Keratinocyte (primary cell): ENCODE results near the gene CXADR. TPM values are rescaled to one million over a fixed set of nuclear protein-coding genes. Genes with fewer than 3 reads are reported as not detected.

Experiments
- DNase-seq: peaks from one replicate; pipeline ENCODE4 v3.0.0-alpha.2; 2011; ENCODE audit warnings: low read depth, missing footprints, low spot score
- FAIRE-seq: peaks from 2 replicates; lab custom pipeline; 2011; peaks lifted over from hg19 to GRCh38; lab: Jason Lieb, UNC
- H2AFZ ChIP-seq: 2 replicates; pipeline ENCODE4 v1.6.0; 2012; ENCODE audit warnings: low read length, control low read depth, inconsistent platforms; ENCODE audit not compliant: control insufficient read depth
- H3K27ac ChIP-seq: 2 replicates; pipeline ENCODE4 v1.5.1; 2011; ENCODE audit warnings: low read length; ENCODE audit not compliant: control insufficient read depth, insufficient read depth
- H3K27me3 ChIP-seq: 3 replicates; pipeline ENCODE4 v1.6.0; 2011; ENCODE audit warnings: low read length; ENCODE audit not compliant: control insufficient read depth, insufficient read depth; ENCODE audit errors: extremely low read depth
- H3K36me3 ChIP-seq, 2 experiments: 2 replicates in 1 of 2; 3 replicates in 1 of 2; pipeline ENCODE4 v1.5.1; 2011; ENCODE audit warnings: low read length in 2 of 2, mild to moderate bottlenecking in 1 of 2; ENCODE audit not compliant: control insufficient read depth in 2 of 2, insufficient read depth in 2 of 2; ENCODE audit errors: extremely low read depth in 1 of 2
- H3K4me1 ChIP-seq: 3 replicates; pipeline ENCODE4 v1.5.1; 2011; ENCODE audit warnings: low read length; ENCODE audit not compliant: control insufficient read depth, insufficient read depth; ENCODE audit errors: extremely low read depth
- H3K4me2 ChIP-seq: 3 replicates; pipeline ENCODE4 v1.6.0; 2011; ENCODE audit warnings: low read depth, low read length; ENCODE audit not compliant: control insufficient read depth, insufficient read depth; ENCODE audit errors: extremely low read depth
- H3K4me3 ChIP-seq, 3 experiments: fragments of 200-600 bp in 1 of 3; sonication (generic) in 1 of 3; 2 replicates in 2 of 3; 3 replicates in 1 of 3; pipeline ENCODE4 v1.5.1; 2011 to 2016; ENCODE audit warnings: low read length in 3 of 3, mild to moderate bottlenecking in 3 of 3, control low read depth in 2 of 3, inconsistent platforms in 1 of 3, low read depth in 1 of 3, mixed read lengths in 1 of 3, mixed run types in 1 of 3, moderate library complexity in 1 of 3; ENCODE audit not compliant: control insufficient read depth in 2 of 3, insufficient read depth in 2 of 3; ENCODE audit errors: extremely low read depth in 1 of 3
- H3K79me2 ChIP-seq: 2 replicates; pipeline ENCODE4 v1.6.0; 2012; ENCODE audit warnings: low read length; ENCODE audit not compliant: control insufficient read depth, insufficient read depth
- H3K9ac ChIP-seq: 3 replicates; pipeline ENCODE4 v1.6.0; 2011; ENCODE audit warnings: low read length; ENCODE audit not compliant: control insufficient read depth, insufficient read depth; ENCODE audit errors: extremely low read depth
- H3K9me1 ChIP-seq: 3 replicates; pipeline ENCODE4 v1.6.0; 2011; ENCODE audit warnings: low read length; ENCODE audit not compliant: control insufficient read depth, insufficient read depth; ENCODE audit errors: extremely low read depth
- H3K9me3 ChIP-seq: 2 replicates; pipeline ENCODE4 v1.5.1; 2012; ENCODE audit warnings: low read depth, low read length; ENCODE audit not compliant: control insufficient read depth
- H4K20me1 ChIP-seq: 3 replicates; pipeline ENCODE4 v1.6.0; 2011; ENCODE audit warnings: low read length; ENCODE audit not compliant: control insufficient read depth, insufficient read depth; ENCODE audit errors: extremely low read depth
- EZH2 ChIP-seq: IDR thresholded peaks from one replicate; pipeline ENCODE4 v1.6.1; 2012; ENCODE audit warnings: inconsistent platforms, mild to moderate bottlenecking, low read length, moderate library complexity
- dilution Hi-C: fragments of 300-500 bp; cut with MboI; formaldehyde crosslinking; loops from one replicate; pipeline ENCODE4 v1.7.0; 2020; ENCODE audit warnings: low sequenced_read_pairs; ENCODE audit not compliant: extremely low pct_ligation_motif_present
- polyA plus RNA-seq, 5 experiments: library from polyadenylated mRNA; depleted of rRNA in 3 of 5; stranded (reverse) in 3 of 5; stranded (forward) in 1 of 5; unstranded in 1 of 5; fragments of >200 nt; gene quantifications; 1 replicate in 1 of 5; 2 replicates in 3 of 5; 3 replicates in 1 of 5; pipeline versions ENCODE4 v1.2.1 to v1.2.3, GENCODE V29; 2011 to 2012; ENCODE audit warnings: missing spikeins in 2 of 5, low read depth in 1 of 5, low replicate concordance in 1 of 5
- TF ChIP-seq, protein P1 (sequence below), 3 experiments: IDR thresholded peaks in 1 of 3; conservative IDR thresholded peaks in 1 of 3; optimal IDR thresholded peaks in 1 of 3; 2 replicates in 2 of 3; 3 replicates in 1 of 3; pipeline versions ENCODE3 to v1.5.1; 2011; ENCODE audit warnings: low read length in 3 of 3, mild to moderate bottlenecking in 3 of 3, moderate library complexity in 2 of 3, control low read depth in 1 of 3, inconsistent platforms in 1 of 3; ENCODE audit not compliant: insufficient read depth in 2 of 3; ENCODE audit errors: extremely low read depth in 1 of 3

CXADR gene
- polyA plus RNA-seq, 1 donor (not counting 4 experiments of a cell fraction or from before 2014, with no cell fraction given) = 37.3 TPM

DNA sequence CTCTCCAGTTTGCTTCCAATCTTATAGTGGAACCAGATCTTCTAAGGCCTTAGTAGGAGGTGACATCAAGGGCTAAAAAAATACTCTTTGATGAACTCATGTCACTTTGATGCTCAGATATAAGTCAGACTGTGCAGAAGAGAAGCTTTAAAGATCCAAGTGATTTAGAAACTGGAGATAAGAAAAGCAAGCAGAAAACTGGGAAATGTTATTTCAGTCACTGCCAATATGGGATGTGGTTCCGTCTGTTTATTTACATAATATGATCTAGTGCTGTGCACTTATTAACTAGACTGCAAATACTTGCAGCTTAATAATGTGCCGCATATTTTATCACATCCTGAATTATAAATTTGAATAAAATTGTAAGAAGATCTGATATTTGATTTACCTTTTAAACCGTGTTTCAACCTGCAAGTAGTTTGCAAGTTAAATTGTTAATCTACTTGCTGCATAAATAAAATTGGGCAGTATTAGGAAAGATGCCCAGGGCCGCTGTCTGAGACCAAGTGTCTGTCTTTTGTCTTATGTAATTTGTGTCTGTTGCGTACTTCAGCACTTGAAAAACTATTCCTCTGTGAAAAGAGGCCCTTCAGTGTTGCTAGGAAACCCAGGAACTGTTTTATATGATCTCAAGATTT, 29.6 kb downstream of the CXADR start:
- H3K27me3 ChIP-seq = no peaks in the 10 kb centered on the region
- H3K79me2 ChIP-seq = peaks cover 45% of the 10 kb centered on the region
- H3K9ac ChIP-seq = no peak overlapping the region
- no peak overlapping the region for H3K4me2 ChIP-seq
- DNase-seq = no peak
- no peak for FAIRE-seq
- no peaks in the 10 kb centered on the region for H4K20me1 ChIP-seq
- no peak overlapping the region for H3K4me3 ChIP-seq
- H2AFZ ChIP-seq = no peak overlapping the region
- no peaks in the 10 kb centered on the region for H3K9me1 ChIP-seq
- H3K4me1 ChIP-seq = peaks cover 7% of the 10 kb centered on the region
- no peak overlapping the region for H3K27ac ChIP-seq
- dilution Hi-C loops = no loop called here
- peaks cover 0 to 4% of the 10 kb centered on the region in 2 experiments for H3K36me3 ChIP-seq
- TF ChIP-seq EZH2 = no peak
- H3K9me3 ChIP-seq = no peaks in the 10 kb centered on the region

DNA sequence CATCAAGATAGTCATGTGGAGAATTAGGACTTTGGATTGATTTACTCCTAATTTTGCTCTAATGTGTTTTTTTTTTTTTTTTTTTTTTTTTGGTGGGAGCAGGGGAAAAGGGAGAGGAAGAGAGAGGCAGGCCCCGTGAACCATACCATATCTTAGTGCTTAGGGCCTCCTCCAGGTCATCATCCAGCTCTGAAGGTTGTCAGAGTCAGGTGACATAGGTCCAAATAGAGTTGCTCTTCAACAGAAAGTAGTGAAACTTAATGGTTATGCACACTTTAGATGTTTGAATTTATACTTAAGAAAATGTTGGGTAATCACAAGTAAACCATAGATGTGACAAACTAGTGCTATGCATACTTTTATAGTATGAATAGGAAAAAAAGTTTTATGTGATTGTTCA, 32.2 kb downstream of the CXADR start:
- FAIRE-seq (no peak), DNase-seq (no peak)
- Histone ChIP-seq H3K79me2 (peaks cover 24% of the 10 kb centered on the region), H3K4me1 (peaks cover 3% of the 10 kb centered on the region), H3K27me3 (no peaks in the 10 kb centered on the region), H3K36me3 (peaks cover 5 to 13% of the 10 kb centered on the region in 2 experiments), H3K4me3 (no peak overlapping the region), H3K27ac (no peak overlapping the region), H3K9me1 (no peaks in the 10 kb centered on the region), H3K9me3 (no peaks in the 10 kb centered on the region), H3K4me2 (no peak overlapping the region), H4K20me1 (no peaks in the 10 kb centered on the region), H2AFZ (no peak overlapping the region), H3K9ac (no peak overlapping the region)
- TF ChIP-seq, protein P1, sequence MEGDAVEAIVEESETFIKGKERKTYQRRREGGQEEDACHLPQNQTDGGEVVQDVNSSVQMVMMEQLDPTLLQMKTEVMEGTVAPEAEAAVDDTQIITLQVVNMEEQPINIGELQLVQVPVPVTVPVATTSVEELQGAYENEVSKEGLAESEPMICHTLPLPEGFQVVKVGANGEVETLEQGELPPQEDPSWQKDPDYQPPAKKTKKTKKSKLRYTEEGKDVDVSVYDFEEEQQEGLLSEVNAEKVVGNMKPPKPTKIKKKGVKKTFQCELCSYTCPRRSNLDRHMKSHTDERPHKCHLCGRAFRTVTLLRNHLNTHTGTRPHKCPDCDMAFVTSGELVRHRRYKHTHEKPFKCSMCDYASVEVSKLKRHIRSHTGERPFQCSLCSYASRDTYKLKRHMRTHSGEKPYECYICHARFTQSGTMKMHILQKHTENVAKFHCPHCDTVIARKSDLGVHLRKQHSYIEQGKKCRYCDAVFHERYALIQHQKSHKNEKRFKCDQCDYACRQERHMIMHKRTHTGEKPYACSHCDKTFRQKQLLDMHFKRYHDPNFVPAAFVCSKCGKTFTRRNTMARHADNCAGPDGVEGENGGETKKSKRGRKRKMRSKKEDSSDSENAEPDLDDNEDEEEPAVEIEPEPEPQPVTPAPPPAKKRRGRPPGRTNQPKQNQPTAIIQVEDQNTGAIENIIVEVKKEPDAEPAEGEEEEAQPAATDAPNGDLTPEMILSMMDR (optimal IDR thresholded peaks at IDR 0.05 in 1 of 3, IDR thresholded peaks at IDR 0.05 in 1 of 3, conservative IDR thresholded peaks at IDR 0.05 in 1 of 3; ENCODE audit: extremely low read depth in 1 of 3, insufficient read depth in 2 of 3, low read length in 3 of 3) = no peak
- TF ChIP-seq EZH2 = no peak
- dilution Hi-C loops = no loop called here

DNA sequence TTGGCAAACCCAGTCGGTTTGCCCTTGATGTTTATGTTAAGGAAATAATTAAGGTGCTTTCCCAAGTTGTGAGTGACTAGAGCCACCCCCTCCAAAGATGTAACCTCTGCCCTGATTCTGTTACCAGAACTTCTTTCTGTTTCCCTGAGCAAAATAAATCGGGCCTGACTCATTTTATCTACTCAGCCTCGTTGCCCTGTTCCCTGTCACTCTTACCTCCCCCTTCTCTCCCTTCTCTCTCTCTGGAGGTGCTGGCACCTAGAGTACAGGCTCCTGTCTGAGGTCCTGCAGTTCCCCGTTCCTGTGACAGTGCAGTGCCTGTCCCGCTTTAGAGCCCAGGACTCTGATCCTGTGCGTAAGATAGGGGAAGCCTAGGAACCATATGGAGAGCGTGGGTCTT, 35.4 kb downstream of the CXADR start:
- H3K27me3 ChIP-seq = no peaks in the 10 kb centered on the region
- H3K4me3 ChIP-seq = no peak overlapping the region
- DNase-seq (no peak), FAIRE-seq (no peak)
- H3K9ac ChIP-seq = no peak overlapping the region
- H3K36me3 ChIP-seq = peaks cover 5 to 13% of the 10 kb centered on the region in 2 experiments
- H3K9me1 ChIP-seq = no peaks in the 10 kb centered on the region
- H3K4me1 ChIP-seq = no peaks in the 10 kb centered on the region
- dilution Hi-C loops = no loop called here
- H4K20me1 ChIP-seq = no peaks in the 10 kb centered on the region
- peaks cover 10% of the 10 kb centered on the region for H3K79me2 ChIP-seq
- no peak overlapping the region for H3K4me2 ChIP-seq
- no peak overlapping the region for H3K27ac ChIP-seq
- H2AFZ ChIP-seq = no peak overlapping the region
- no peaks in the 10 kb centered on the region for H3K9me3 ChIP-seq
- TF ChIP-seq EZH2 = no peak
- TF ChIP-seq, protein P1 (optimal IDR thresholded peaks at IDR 0.05 in 1 of 3, IDR thresholded peaks at IDR 0.05 in 1 of 3, conservative IDR thresholded peaks at IDR 0.05 in 1 of 3; ENCODE audit: extremely low read depth in 1 of 3, insufficient read depth in 2 of 3, low read length in 3 of 3) = no peak
